Measurements from ENCODE around the gene DLG2.
"Not testable (repeated sequence)": the region's sequence is repeated elsewhere in the genome, so short reads cannot be mapped to it uniquely, and the experiment has no call there.

Gene DLG2

GRCh38 chr11:83454674-83455073 lies 2172.5 kb downstream of the DLG2 start:
- no peak for FAIRE-seq

GRCh38 chr11:83449338-83449913 lies 2177.7 kb downstream of the DLG2 start:
- no peak for FAIRE-seq

- no peak for FAIRE-seq
Observed at GRCh38 chr11:83448686-83449085, 2178.5 kb downstream of the DLG2 start.

GRCh38 chr11:83443880-83444279 lies 2183.3 kb downstream of the DLG2 start:
- not testable (repeated sequence) for FAIRE-seq

- no peak for FAIRE-seq
Observed at GRCh38 chr11:83441601-83442000, 2185.5 kb downstream of the DLG2 start.

- FAIRE-seq = no peak
Observed at GRCh38 chr11:83441171-83441570, 2186.0 kb downstream of the DLG2 start.

GRCh38 chr11:83438438-83438837 lies 2188.7 kb downstream of the DLG2 start:
- FAIRE-seq = no peak

- FAIRE-seq = no peak
Observed at GRCh38 chr11:83437939-83438338, 2189.2 kb downstream of the DLG2 start.

- FAIRE-seq = no peak
Observed at GRCh38 chr11:83436855-83437254, 2190.3 kb downstream of the DLG2 start.

GRCh38 chr11:83434812-83435211 lies 2192.3 kb downstream of the DLG2 start:
- not testable (repeated sequence) for FAIRE-seq

GRCh38 chr11:83427943-83428342 lies 2199.2 kb downstream of the DLG2 start:
- no peak for FAIRE-seq

- no peak for FAIRE-seq
Observed at GRCh38 chr11:83427501-83427900, 2199.6 kb downstream of the DLG2 start.

GRCh38 chr11:83425137-83425466 lies 2202.0 kb downstream of the DLG2 start:
- FAIRE-seq = no peak

GRCh38 chr11:83424376-83425136 lies 2202.6 kb downstream of the DLG2 start:
- FAIRE-seq = no peak

GRCh38 chr11:83422641-83423040 lies 2204.5 kb downstream of the DLG2 start:
- not testable (repeated sequence) for FAIRE-seq

- no peak for FAIRE-seq
Observed at GRCh38 chr11:83410605-83411565, 2216.3 kb downstream of the DLG2 start.

GRCh38 chr11:83409891-83410290 lies 2217.3 kb downstream of the DLG2 start:
- FAIRE-seq = no peak

GRCh38 chr11:83409476-83409875 lies 2217.7 kb downstream of the DLG2 start:
- FAIRE-seq = no peak

GRCh38 chr11:83408946-83409345 lies 2218.2 kb downstream of the DLG2 start:
- FAIRE-seq = no peak

Measured in G401.6 (cell line).